Activated CD8-positive, alpha-beta memory T cell treated with anti-CD3 and anti-CD28 coated beads, Interleukin-2, amount 10 ng/mL, durations not matched to agents 7 days and 5 days (primary cell): ENCODE results near the gene NXPH3. TPM values are rescaled to one million over a fixed set of nuclear protein-coding genes. Genes with fewer than 3 reads are reported as not detected.
A peak's percentile ranks its signal among the peaks of the same experiment; 100 is the strongest.
"Not testable (repeated sequence)": the region's sequence is repeated elsewhere in the genome, so short reads cannot be mapped to it uniquely, and the experiment has no call there.

Source experiments
- ATAC-seq: fragments of 150-1000 bp; cut with Tn5 transposase; one replicate; pipeline ENCODE4 v1.10.0; 2021; ENCODE audit warnings: moderate library complexity
- CTCF ChIA-PET: fragments of 350-600 bp; sonication (Branson Sonifier 250); formaldehyde crosslinking; loops from one replicate; lab custom pipeline; 2021; ENCODE audit warnings: antibody characterized with exemption; lab: Charles Lee
- DNase-seq: peaks from one replicate; pipeline ENCODE4 v3.0.0-alpha.2; 2020
- H3K27ac Mint-ChIP-seq: one replicate; pipeline ENCODE4 v1.8.0; 2021; ENCODE audit warnings: mild to moderate bottlenecking, mixed read lengths
- H3K27me3 Mint-ChIP-seq: one replicate; pipeline ENCODE4 v1.8.0; 2021; ENCODE audit warnings: mixed read lengths
- H3K36me3 Mint-ChIP-seq: one replicate; pipeline ENCODE4 v1.8.0; 2021; ENCODE audit warnings: mild to moderate bottlenecking, mixed read lengths
- H3K4me1 Mint-ChIP-seq: one replicate; pipeline ENCODE4 v1.8.0; 2021; ENCODE audit warnings: mixed read lengths
- H3K4me3 Mint-ChIP-seq: one replicate; pipeline ENCODE4 v1.8.0; 2021; ENCODE audit warnings: mild to moderate bottlenecking, moderate library complexity, mixed read lengths
- H3K9me3 Mint-ChIP-seq: one replicate; pipeline ENCODE4 v1.8.0; 2022; ENCODE audit warnings: low read depth, mixed read lengths
- total RNA-seq, 2 experiments: library from RNA; stranded (reverse); gene quantifications; one replicate each; pipeline ENCODE4 v1.2.3, GENCODE V29; 2021

Gene NXPH3
- total RNA-seq, 2 experiments from 2014 or later = 0.09 TPM; not detected in 1

DNA sequence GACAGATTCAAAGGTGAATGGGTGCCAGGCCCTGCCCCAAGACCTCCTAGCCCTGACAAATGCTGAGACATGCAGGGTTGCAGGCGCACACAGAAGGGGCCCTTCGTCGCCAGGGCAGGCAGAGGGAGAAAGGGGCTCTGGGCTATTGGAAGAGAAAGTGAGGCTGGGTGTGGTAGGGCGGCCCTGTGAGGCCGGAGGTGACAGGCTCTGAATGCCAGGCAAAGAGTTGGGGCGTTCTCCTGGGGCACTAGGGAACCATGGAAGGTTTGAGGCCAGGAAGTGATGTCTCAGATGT lies 26.4 kb upstream of the NXPH3 start:
- Mint-ChIP-seq H3K27me3 (no peaks in the 10 kb centered on the region), H3K36me3 (no peaks in the 10 kb centered on the region), H3K27ac (no peak overlapping the region), H3K4me3 (no peak overlapping the region), H3K9me3 (no peaks in the 10 kb centered on the region), H3K4me1 (no peaks in the 10 kb centered on the region)
- ATAC-seq = no peak
- CTCF ChIA-PET = interaction anchor here (0.9 kb wide), 1 partner anchor 52 kb away, joined by 3 read pairs; no protein-coding TSS in a partner anchor
- DNase-seq = no peak

DNA sequence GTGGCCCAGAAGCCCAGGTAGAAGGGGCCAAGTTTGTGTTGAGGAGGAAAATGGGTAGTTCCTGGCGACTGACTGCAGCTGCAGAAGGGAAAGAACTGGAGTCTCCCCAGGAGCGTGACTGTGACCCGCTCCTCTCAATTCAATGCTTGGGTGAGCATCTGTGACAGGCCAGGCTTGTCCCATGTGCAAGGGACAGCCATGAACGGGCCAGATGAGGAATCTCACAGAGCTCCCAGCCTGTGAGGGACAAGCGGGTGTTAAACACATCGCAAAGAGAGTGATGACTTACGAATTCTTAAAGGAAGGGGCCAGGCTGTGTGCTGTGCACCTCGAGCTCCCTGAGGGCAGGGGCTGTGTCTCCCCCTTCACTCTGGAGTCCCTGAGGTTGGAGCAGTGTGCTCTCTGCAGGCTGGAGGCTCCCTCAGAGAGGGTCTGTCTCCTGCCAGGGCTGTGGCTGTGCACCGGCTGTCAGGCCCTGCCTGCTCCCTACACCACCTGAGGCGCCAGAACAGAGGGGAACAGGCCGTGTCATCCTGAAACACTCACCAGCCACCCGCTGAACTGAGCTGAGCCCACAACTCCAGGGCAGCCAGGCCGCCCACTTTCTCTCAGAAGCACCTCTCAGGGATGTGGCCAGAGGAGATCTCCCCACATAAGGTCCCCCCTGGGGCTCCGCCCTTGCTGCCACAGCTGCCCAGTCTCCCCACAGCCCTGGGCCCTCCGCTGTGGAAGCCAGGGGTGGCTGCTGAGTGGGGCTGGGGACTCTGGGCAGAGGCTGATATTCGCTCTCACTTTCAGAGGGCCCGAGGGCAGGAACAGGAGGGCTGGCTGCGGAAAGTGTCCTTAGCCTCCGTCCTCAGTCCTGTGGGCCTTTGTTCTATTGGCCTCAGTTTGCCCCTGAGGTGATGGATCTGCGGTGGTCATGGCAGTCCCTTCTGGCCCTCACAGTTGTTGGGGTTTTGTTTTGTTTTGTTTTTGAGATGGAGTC lies 25.7 kb upstream of the NXPH3 start:
- CTCF ChIA-PET = interaction anchor here (0.9 to 1.8 kb wide), 2 partner anchors 53 to 54 kb away, joined by 3 read pairs; no protein-coding TSS in a partner anchor
- Mint-ChIP-seq H3K27me3 (no peaks in the 10 kb centered on the region), H3K4me1 (no peaks in the 10 kb centered on the region), H3K9me3 (no peaks in the 10 kb centered on the region), H3K4me3 (no peak overlapping the region), H3K27ac (no peak overlapping the region), H3K36me3 (no peaks in the 10 kb centered on the region)
- no peak for ATAC-seq
- DNase-seq = no peak

DNA sequence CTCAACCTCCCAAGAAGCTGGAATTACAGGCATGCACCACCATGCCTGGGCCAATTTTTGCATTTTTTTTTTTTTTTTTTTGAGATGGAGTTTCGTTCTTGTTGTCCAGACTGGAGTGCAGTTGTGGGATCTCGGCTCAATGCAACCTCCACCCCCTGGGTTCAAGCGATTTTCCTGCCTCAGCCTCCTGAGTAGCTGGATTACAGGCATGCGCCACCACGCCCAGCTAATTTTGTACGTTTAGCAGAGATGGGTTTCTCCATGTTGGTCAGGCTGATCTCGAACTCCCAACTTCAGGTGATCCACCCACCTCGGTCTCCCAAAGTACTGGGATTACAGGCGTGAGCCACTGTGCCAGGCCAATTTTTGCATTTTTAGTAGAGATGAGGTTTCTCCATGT lies 24.9 kb upstream of the NXPH3 start:
- not testable (repeated sequence) for ATAC-seq, H3K36me3 Mint-ChIP-seq, H3K4me1 Mint-ChIP-seq, H3K4me3 Mint-ChIP-seq, H3K27me3 Mint-ChIP-seq, DNase-seq, H3K27ac Mint-ChIP-seq, H3K9me3 Mint-ChIP-seq
- CTCF ChIA-PET = interaction anchor here (1.8 kb wide), 1 partner anchor 54 kb away, joined by 3 read pairs; no protein-coding TSS in a partner anchor

- no peaks in the 10 kb centered on the region for H3K9me3 Mint-ChIP-seq
- H3K4me1 Mint-ChIP-seq = peaks cover 1% of the 10 kb centered on the region
- ATAC-seq (no peak), DNase-seq (no peak)
- H3K36me3 Mint-ChIP-seq = no peaks in the 10 kb centered on the region
- no peak overlapping the region for H3K27ac Mint-ChIP-seq
- H3K27me3 Mint-ChIP-seq = no peaks in the 10 kb centered on the region
- no peak overlapping the region for H3K4me3 Mint-ChIP-seq
- CTCF ChIA-PET = interaction anchor here (1.2 to 1.8 kb wide), 2 partner anchors 18 to 55 kb away, joined by 3 read pairs; no protein-coding TSS in a partner anchor
These were observed 24.2 kb upstream of the NXPH3 start for GRCh38 chr17:49551221-49552069.

- Mint-ChIP-seq H3K4me3 (no peak overlapping the region), H3K4me1 (peaks cover 2% of the 10 kb centered on the region), H3K36me3 (no peaks in the 10 kb centered on the region), H3K27ac (no peak overlapping the region), H3K27me3 (no peaks in the 10 kb centered on the region), H3K9me3 (no peaks in the 10 kb centered on the region)
- no peak for DNase-seq
- no peak for ATAC-seq
- CTCF ChIA-PET = interaction anchor here (1.2 to 1.8 kb wide), 2 partner anchors 17 to 56 kb away, joined by 3 read pairs; no protein-coding TSS in a partner anchor
These were observed 23.5 kb upstream of the NXPH3 start for GRCh38 chr17:49552070-49552751.

GRCh38 chr17:49553676-49554335 lies 21.9 kb upstream of the NXPH3 start:
- ATAC-seq = no peak
- no peaks in the 10 kb centered on the region for H3K9me3 Mint-ChIP-seq
- CTCF ChIA-PET = interaction anchor here (0.8 to 9.1 kb wide), 3 partner anchors 118 to 146 kb away, joined by 4 to 196 read pairs (median 122); partner anchors contain the start of gene PHB1

DNA sequence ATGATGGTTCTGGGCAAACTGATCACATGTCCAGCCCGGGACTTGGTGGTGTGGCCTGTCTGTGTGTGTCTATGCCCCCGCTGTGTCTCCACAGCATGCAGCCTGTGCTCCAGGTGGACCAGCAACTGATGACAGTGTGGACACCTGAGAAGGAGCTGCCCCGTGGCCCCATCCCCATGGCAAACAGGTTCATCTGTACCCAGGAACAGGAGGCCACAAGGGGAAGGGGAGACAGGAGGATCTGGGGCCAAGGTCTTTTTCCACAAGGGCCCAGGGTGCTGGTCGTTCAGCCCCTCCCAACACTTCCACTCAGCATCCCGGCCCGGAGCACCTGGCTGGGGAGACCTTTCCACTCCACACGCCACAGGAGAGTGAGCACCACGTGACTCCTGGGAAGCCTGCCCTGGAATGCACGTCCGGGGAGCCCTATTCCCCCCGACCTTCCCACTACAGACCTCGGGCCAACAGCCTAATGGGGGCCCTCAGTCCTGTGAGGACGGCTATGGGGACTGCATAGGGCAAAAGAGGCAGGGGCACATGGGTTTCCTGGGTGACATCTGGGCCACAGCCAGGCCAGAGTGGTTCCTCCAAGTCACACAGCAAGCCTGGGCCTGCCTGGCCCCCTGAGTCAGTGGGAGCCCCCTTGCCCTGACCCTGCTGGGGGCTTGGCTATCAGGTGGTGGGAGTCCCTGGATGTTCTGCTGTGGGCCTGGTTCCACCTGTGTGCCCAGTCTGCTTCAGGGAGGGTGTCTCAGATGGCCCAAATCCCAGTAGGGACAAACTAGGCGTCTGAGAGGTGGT lies 20.8 kb upstream of the NXPH3 start:
- H3K36me3 Mint-ChIP-seq = no peaks in the 10 kb centered on the region
- H3K27me3 Mint-ChIP-seq = peaks cover 7% of the 10 kb centered on the region
- ATAC-seq (no peak), DNase-seq (no peak)
- no peaks in the 10 kb centered on the region for H3K9me3 Mint-ChIP-seq
- no peak overlapping the region for H3K4me3 Mint-ChIP-seq
- H3K4me1 Mint-ChIP-seq = peaks cover 5% of the 10 kb centered on the region
- CTCF ChIA-PET = interaction anchor here (0.9 to 9.1 kb wide), 18 partner anchors 10 to 415 kb away, joined by 3 to 196 read pairs (median 9); partner anchors contain the start of genes NGFR and PHB1
- H3K27ac Mint-ChIP-seq = no peak overlapping the region

More at GRCh38 chr17:49553676-49554335, 21.9 kb upstream of the NXPH3 start:
- Mint-ChIP-seq H3K4me1 (peaks cover 5% of the 10 kb centered on the region), H3K4me3 (no peak overlapping the region), H3K27me3 (peaks cover 3% of the 10 kb centered on the region), H3K36me3 (no peaks in the 10 kb centered on the region), H3K27ac (no peak overlapping the region)
- no peak for DNase-seq

GRCh38 chr17:49555495-49556222 lies 20.0 kb upstream of the NXPH3 start:
- Mint-ChIP-seq H3K27me3 (peaks cover 9% of the 10 kb centered on the region), H3K4me3 (no peak overlapping the region), H3K36me3 (no peaks in the 10 kb centered on the region), H3K4me1 (peaks cover 5% of the 10 kb centered on the region), H3K9me3 (no peaks in the 10 kb centered on the region), H3K27ac (no peak overlapping the region)
- DNase-seq (no peak), ATAC-seq (no peak)
- CTCF ChIA-PET = interaction anchor here (0.8 to 9.1 kb wide), 56 partner anchors 10 to 502 kb away, joined by 3 to 196 read pairs (median 5); partner anchors contain the start of genes FAM117A, NGFR and PHB1

DNA sequence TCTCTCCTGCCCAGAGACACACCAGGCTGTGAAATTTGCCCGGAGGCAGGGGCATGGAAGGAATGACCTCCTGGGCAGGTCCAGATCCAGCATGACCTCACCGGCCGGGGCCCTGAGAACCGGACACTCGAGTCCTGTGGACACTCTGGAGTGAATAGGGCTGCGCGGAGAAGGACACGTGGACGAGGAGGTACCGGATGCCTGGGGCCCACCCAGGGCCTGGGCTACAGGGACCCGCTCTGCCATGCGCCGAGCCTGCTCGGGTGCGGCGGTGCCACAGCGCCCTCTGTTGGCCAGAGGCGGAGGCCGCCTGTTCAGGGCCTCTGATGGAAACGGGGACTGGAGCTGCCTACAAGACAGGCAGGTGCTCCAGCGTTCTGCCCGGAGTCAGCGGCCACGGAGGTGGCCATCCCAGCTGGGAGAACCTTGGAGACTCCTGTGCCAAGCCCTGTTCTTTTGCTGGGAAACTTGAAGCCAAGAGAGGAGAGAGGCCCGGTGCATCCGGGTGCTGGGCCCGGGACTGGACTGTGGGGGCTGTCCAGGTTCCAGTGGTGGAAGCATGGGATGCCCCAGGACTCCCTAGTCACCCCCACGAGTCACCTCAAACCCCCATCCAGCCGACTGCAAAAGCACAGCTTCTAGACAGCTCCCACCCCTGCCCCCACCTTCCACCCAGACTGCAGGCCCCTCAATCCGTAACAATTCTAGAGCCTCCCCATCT lies 19.3 kb upstream of the NXPH3 start:
- Mint-ChIP-seq H3K36me3 (no peaks in the 10 kb centered on the region), H3K27ac (peak overlapping the region; percentile 22), H3K4me3 (no peak overlapping the region), H3K9me3 (no peaks in the 10 kb centered on the region), H3K27me3 (peaks cover 14% of the 10 kb centered on the region), H3K4me1 (peaks cover 5% of the 10 kb centered on the region)
- CTCF ChIA-PET = interaction anchor here (0.6 to 9.1 kb wide), 83 partner anchors 9 to 662 kb away, joined by 3 to 196 read pairs (median 5); partner anchors contain the start of genes FAM117A, NGFR, NXPH3 and PDK2
- DNase-seq (peak; percentile 88), ATAC-seq (peak; percentile 98)

DNA sequence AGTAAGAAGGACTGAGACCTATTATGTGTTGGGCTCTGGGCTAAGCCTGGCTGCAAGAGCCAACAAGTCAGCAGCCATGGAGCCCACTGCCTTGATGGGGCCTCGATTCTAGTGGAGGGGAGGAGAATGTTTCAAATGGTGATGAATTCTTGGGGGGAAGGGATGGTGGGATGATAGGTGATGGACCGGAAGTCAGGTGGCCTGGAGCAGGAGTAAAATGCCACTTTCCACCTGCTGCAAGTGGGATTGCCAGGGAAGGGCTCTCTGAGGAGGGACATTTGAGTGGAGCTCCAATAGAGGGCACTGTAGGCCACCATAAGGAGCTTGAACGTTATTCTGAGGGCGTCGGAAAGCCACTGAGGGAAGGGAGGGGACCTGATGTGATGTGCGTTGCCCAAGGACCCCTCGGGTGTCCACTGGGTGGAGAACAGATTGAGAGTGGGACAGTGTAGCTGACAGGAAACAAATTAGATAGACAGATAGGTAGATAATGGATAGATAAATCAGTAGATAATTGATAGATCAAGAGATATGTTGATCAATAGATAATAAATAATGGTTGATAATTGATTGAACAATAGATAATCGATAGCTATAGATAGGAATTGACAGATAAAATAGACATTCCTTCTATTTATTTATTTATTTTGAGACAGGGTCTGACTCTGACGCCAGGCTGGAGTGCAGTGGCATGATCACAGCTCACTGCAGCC lies 18.2 kb upstream of the NXPH3 start:
- Mint-ChIP-seq H3K4me3 (no peak overlapping the region), H3K36me3 (no peaks in the 10 kb centered on the region), H3K9me3 (no peaks in the 10 kb centered on the region), H3K27ac (no peak overlapping the region), H3K4me1 (peaks cover 5% of the 10 kb centered on the region), H3K27me3 (peaks cover 16% of the 10 kb centered on the region)
- ATAC-seq (peak; percentile 37), DNase-seq (peak; percentile 66)
- CTCF ChIA-PET = interaction anchor here (0.6 to 9.1 kb wide), 65 partner anchors 8 to 537 kb away, joined by 3 to 196 read pairs (median 5); partner anchors contain the start of genes KAT7, NGFR, NXPH3 and PDK2
